A673 (cell line): ENCODE measurements around the gene PCNX1.

ENCODE experiments used
- CTCF ChIP-seq: fragments of 300-800, 200-600 bp; sonication (generic); conservative IDR thresholded peaks from 2 replicates; pipeline ENCODE4 v1.5.1; 2017; ENCODE audit warnings: low read depth, mild to moderate bottlenecking, antibody characterized with exemption, low read length, moderate library complexity, mixed read lengths
- EZH2 ChIP-seq: fragments of 200-600 bp; sonication (generic); IDR thresholded peaks from 2 replicates; pipeline ENCODE4 v1.6.1; 2017; ENCODE audit warnings: borderline replicate concordance, low read depth, mild to moderate bottlenecking, mixed read lengths, antibody characterized with exemption, low read length; ENCODE audit not compliant: poor library complexity, severe bottlenecking

GRCh38 chr14:70924521-70924920, 17.3 kb downstream of the PCNX1 start:
- TF ChIP-seq CTCF (no peak), EZH2 (no peak)
